HL-60/S4 (cell line): ENCODE results near the gene ZP2.
"Not testable (repeated sequence)": the region's sequence is repeated elsewhere in the genome, so short reads cannot be mapped to it uniquely, and the experiment has no call there.

Source experiments
- in situ Hi-C: fragments of 300-500 bp; cut with MboI; formaldehyde crosslinking; loops from 2 replicates; pipeline ENCODE4 v1.14.3; 2022; ENCODE audit warnings: low sequenced_read_pairs

The ZP2 gene

DNA sequence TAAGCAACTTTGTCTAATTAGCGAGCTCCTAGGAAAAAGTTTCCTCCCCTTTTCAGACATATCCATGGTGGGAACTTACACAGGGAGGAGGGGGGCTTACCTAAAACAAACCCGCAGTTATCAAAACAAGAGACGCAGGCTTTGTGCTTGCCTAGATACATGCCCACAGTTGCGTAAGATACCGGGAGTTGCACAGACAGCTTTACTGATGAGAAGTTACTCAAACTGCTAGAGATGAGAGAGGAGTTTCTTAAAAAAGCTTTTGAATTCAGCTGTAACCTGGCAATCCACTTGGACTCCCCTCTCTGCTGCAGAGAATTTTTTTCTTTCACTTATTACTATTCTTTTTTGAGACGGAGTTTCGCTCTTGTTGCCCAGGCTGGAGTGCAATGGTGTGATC, 6.8 kb upstream of the ZP2 start:
- in situ Hi-C loops = no loop called here

DNA sequence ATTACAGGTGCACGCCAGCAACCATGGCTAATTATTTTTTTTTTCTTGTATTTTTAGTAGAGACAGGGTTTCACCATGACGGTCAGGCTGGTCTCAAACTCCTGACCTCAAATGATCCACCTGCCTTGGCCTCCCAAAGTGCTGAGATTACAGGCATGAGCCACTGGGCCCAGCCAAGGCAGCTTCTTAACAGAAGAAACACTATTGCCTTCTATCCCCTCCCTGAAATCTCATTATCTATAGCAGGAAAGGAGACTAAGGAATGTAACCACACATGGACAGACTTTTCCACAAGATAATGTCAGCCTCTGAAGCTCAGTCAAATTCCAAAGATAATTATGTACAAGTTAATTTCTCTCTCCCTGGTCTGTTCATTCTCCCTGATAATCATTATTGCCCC, 5.7 kb upstream of the ZP2 start:
- in situ Hi-C loops = no loop called here

DNA sequence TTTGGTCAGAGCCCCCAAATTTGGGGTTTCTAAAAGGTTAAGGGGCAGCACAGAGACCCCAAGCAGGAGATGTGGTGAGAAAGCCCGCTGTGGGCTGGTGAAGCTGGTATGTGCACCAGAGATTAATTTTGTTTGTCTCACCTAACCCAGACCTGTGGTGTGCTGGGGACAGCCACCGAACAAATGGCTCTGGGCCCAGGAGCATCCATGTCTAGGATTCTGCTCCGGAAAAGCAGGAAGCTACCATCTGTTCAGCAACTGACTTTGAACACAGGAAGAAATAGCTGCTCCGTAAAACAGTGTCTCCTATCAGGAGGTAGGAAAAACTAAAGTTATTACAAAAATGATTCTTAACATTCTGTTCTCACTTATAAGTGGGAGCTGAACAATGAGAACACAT, 2.7 kb upstream of the ZP2 start:
- in situ Hi-C loops = no loop called here

DNA sequence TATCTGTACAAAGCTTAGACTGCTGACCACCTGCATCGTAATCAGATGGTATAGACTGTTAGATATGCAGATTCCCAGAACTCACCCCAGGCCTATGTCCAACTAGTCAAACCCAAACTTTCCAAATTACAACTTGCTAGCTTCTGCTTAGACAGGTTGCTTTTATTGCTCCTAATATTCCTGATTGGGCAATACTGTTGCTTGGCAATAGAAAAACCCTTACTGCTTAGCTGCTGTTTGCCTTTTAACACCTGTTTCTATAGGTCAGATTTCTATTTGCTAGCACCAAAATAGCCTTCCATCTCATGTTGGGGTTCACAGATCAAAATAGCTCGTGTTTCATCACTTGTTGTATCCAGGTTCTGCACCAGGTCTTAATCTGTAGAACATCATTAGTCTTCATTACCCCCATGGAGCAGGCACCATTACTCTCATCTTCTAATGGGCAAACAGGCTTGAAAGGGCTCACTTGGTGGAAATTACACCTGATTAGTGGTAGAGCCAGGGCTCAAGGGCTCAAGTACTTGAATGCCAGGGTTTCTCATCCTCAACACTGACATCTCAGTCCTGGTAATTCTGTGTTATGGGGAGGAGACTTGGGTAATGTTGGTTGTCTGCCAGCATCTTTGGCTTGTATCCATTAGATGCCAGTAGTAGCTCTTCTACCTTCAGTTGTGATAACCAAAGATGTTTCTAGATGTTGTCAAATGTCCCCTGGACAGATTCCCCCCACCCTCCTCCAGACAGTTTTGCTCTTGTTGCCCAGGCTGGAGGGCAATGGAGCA, 2.7 kb downstream of the ZP2 start:
- in situ Hi-C loops = no loop called here

DNA sequence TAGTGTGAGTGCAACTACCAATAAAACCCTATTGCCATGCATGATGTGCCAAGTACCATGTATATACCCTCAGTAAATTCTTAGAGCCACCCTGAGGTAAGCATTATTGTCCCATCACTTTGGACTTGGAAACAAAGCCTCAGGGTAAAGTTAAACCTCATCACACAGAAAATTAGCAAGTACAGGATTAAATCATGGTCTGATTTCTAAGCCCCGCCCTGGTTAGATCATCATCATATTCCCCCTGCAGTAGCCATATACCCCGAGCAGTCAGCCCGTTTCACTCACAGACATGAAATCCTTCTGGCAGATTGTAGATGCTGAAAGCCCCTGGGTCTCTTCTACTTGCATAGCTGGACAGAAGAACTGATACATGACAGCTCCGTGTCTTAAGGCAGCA, 4.8 kb downstream of the ZP2 start:
- in situ Hi-C loops = no loop called here

DNA sequence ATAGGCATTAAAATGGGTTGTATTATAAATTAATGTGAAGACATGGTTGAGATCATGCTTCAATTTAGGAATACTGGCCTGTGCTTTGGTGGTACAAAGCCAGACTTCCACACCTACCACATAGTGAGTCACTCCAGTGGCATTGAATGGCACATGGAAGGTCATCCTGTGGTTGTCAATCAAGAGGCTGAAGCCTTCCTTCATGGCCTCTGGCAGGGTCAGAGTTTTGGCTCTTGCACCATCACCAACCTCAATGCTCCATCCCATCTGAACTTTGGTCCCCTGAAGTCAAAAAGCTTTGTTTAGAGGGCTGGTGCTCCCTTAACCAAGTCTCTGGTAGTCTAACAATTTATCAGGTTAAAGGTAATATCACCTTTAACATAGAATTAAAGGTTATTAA, 6.1 kb downstream of the ZP2 start:
- in situ Hi-C loops = no loop called here

DNA sequence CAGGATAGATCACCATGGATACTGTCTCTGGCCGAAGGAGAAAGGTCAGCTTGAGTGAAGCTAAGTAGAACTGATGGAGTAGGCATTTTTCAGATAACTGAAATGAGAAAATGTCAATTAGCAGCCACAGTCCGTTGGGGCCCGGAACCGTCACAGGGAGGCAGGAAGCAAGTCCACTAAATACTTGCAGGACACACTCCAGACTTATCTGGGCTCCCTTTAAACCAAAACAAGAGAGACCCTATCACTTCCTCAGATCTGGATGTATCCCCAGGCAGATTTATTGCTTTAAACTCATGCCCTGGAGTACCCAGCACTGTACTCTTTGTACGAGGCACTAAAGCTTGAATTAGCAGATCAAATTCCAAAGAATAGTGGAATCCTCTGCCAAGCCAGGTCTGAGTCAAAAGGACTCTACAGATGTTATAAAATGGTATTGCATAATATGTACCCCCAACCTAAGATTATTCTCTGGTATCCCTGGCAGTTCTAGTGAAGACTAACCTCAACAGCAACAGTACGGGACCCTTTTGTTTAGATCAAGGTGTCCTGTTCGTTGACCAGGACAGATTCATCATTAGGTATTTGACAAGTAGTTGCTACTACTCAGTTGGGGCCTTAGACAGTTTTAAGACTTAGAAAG, 8.1 kb downstream of the ZP2 start:
- in situ Hi-C loops = no loop called here

DNA sequence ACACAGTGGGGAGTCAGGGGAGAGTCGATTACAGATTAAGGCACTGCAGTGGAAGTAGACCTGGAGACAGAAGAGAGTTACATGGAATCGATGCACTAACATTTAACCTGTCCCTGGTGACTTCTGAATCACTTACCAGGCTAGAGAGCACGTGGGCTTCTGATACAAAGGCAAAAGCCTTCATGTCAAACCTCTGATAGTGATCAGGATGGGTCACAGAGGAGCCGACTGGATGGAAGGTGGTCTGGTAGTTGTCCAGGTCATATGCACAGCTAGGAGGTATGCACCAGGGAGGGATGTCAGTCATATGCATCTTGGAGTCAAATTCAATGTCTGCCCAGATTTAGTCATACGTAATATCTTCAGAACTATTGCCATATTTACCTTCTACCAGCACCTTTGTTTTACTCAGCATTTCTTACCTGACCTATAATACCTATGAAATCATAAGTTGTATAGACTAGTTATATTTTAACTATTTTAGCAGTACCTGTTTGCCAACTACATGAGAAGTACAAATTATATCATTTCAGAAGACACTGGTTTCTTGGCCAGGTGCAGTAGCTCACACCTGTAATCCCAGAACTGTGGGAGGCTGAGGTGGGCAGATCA, 11.7 kb downstream of the ZP2 start:
- in situ Hi-C loops = no loop called here

DNA sequence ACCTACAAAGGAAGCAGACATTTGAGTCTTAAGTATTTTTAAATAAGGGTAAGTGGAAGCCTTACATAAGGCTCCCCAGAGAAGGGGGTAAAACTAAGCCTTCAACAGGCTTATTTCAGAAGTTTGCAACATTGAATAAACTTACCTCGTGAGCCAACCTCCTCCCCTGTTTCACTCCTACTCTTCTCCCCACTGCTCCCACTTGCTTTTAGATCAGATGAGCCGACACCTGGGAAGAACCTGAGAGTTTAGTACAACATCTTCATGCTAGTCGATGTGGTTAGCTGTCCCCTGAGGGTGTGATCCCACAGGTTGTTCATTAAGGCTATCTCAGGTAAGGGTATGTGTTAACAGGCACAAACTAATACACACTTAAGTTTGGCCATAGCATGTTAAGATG, 13.8 kb downstream of the ZP2 start:
- in situ Hi-C loops = no loop called here

DNA sequence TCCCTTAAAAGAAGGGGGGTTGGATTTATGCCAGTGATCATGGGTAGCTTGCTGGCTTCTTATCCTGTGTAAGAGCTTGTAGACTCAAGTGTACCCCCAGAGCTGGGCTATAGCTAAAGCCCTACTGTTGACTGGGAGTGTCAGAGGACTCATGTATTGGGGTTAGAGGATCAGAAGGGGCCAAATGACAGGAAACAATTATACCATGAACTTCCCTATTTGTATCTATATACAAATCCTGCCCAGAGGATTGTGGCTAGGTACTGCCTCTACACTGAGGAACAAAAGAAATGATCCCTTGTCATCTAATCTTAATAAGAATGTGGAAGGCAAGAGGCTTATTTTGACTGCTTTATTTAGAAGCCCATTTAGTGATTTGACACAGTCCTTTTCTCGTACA, 14.3 kb downstream of the ZP2 start:
- in situ Hi-C loops = no loop called here

DNA sequence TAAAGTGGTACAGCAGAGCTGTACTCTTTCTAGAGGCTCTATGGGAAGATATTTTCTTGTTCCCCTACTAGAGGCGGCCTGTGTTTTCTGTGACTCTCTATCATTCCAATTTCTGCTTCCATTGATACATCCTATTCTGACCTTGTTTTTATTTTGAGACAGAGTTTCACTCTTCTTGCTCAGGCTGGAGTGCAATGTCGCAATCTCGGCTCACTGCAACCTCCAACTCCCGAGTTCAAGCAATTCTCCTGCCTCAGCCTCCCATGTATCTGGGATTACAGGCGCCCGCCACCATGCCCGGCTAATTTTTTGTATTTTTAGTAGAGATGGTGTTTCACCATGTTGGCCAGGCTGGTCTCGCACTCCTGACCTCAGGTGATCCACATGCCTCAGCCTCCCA, 16.0 kb downstream of the ZP2 start:
- in situ Hi-C loops = not testable (repeated sequence)

DNA sequence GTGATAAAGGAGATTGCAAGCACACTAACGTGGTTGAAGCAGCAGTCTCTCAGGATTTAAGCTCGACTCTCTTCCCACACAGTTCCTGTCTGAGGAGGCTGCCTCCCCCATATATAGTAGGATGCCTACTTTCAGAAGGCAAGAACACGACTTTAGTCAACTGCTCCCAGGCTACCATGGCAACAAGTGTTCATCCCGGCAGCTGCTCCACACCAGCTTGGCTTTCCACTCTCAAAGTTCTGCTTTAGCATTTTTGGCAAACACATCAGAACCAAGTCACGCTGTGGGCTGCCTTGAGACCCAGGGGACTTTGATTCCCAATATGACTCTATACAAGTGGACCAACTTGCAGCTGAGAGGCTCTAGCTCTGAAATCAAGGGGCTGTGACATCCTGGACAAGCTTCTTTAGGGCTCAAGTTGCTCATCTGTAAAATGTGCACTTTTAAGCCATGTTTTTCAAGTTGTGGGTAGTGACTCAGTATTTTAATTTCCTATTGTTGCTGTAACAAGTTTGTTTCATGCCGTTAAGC, 16.5 kb downstream of the ZP2 start:
- in situ Hi-C loops = no loop called here

DNA sequence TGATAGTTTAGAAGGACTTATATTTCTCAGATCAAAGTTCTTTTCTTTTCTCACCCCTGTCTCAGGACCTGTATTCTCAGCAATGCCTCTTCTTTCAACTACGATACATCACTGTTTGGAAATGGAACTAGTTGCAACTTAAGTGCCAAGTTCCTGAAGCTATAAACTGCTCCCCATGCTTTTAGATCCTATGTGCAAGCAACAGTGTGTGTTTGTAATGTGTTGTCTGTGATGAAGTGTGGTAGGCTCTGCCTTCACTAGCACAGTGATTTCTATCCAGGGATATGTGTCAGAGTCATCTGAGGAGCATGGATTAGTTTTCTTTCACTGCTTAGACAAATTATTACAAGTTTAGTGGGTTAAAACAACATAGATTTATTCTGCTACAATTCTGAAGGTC, 18.4 kb downstream of the ZP2 start:
- in situ Hi-C loops = no loop called here

DNA sequence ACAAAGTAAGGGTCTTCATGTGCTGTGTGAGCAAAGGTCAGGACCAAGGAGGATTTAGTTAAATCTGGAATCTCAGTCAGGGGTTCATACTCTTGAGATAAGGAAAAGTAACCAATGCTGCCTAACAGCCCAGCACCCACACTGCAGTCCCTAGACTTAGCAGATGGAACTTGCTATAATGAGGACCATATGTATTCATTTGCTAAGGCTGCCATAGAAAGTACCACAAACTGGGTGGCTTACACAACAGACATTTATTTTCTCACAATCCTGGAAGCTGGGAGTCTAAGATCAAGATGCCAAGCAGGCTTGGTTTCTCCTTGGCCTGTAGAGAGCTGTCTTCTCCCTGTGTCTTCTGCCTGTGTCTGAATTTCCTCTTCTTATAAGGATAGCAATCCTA, 20.8 kb downstream of the ZP2 start:
- in situ Hi-C loops = no loop called here

DNA sequence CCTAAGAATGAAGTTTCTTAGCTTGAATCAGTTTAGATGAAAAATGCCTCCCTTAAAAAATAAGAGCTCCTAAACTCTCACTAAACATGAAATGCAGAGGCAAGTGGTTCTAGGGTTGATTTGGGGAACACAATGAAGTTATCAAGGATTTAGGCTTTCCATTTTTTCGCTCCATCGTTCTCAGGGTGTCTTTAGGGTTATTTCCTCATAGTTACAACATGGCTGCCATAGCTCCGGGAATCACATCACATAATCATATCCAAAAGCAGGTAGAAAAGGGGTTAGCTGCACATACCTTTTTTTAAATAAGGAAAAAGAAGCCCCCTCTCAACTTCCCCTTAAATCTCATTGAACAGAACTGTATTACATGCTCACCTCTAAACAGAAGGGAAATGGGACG, 21.4 kb downstream of the ZP2 start:
- in situ Hi-C loops = no loop called here

DNA sequence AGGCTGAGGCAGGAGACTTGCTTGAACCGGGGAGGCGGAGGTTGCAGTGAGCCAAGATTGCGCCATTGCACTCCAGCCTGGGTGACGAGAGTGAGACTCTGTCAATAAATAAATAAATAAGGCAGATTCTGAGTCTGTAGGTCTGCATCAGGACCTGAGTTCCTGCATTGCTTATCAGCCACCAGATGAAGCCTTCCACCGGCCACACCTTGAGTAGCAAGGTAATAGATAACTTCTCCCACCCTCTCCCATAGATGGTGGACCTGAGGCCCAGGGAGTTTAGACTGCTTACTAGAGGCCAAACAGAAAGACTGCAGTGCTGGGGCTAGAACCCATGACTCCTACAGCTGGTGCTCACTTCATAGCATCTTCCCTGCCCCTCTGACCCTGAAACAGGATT, 22.1 kb downstream of the ZP2 start:
- in situ Hi-C loops = no loop called here

DNA sequence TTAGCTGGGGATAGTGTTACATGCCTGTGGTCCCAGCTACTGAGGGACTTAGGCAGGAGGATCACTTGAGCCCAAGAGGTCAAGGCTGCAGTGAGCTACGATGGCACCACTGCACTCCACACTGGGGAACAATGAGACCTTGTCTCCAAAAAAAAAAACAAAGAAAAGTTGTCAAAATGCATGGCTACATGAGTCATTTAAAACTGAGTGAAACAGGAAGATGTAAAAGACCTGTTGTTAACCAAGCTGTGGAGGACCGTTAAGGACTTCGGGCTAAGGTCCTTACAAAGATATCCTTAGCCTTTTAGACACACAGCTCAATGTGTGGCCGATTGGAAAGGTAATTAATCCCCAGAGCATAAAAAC, 25.1 kb downstream of the ZP2 start:
- in situ Hi-C loops = no loop called here

DNA sequence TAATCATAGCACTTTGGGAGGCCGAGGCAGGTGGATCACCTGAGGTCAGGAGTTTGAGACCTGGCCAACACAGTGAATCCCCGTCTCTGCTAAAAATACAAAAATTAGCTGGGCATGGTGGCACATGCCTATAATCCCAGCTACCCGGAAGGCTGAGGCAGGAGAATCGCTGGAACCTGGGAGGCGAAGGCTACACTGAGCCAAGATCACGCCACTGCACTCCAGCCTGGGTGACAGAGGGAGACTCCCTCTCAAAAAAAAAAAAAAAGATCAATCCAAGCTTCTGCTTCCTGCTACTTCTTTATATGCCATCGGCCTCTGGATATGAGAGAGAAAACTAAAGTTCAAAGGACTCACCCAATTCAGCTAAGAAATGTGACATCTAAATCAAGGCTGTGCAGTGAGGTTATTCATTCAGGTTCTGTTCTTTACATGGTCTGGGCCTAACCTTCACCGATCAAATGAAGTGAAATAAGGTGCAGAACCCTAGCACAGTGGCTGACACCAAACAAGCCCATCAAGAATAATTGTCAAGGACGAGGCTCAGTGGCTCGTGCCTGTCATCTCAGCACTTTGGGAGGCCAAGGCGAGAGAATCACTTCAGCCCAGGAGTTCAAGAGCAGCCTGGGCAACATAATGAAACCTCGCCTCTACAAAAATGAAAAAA, 25.6 kb downstream of the ZP2 start:
- in situ Hi-C loops = no loop called here

DNA sequence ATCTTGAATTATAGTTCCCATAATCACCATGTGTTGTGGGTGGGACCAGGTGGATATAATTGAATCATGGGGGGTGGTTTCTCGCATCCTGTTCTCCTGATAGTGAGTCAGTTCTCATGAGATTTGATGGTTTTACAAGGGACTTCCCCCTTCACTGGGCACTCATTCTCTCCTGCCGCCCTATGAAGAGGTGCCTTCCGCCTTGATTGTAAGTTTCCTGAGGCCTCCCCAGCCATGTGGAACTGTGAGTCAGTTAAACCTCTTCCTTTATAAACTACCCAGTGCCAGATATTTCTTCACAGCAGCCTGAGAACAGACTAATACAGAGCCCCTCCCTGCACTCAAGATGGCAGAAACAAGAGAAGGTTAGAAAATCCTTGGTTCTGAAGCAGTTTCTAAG, 26.5 kb downstream of the ZP2 start:
- in situ Hi-C loops = no loop called here

DNA sequence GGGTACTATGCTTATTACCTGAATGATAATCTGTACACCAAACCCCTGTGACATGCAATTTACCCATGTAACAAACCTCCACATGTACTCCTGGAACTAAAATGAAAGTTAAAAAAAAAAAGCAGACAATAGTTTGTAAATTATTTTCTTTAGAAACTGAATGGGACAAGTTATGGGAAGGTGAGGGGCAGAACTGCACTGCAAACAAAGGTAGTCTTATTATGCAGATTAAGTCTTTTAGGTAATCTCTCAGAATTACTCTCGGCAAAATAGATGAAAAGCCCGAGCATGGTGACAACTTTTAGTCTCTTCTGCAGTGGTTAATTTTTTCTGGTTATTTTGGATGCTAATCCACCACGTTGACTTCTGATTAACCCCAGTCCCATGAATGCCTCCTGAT, 27.4 kb downstream of the ZP2 start:
- in situ Hi-C loops = no loop called here

DNA sequence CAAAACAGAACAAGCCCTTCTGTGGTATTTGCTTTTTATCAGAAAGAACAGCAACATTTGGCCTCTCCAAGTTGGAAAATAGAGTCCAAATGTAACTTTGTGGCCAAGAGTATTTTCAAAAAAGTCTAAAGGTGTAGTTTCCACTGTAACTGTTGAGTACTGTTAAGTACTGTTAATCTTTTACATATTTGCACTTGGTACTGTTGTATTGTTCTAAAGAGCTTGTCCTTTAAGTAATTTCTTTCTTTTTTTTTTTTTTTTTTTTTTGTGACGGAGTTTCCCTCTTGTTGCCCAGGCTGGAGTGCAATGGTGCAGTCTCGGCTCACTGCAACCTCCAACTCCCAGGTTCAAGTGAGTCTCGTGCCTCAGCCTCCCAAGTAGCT, 31.4 kb downstream of the ZP2 start:
- in situ Hi-C loops = no loop called here
